Urothelium cell line (cell line): Measurements from ENCODE around the gene TIPARP.

Experiments
- DNase-seq: peaks from one replicate; pipeline ENCODE4 v3.0.0; 2011; ENCODE audit warnings: low spot score, mixed read lengths
- FAIRE-seq: peaks from 2 replicates; lab custom pipeline; 2011; peaks lifted over from hg19 to GRCh38; lab: Jason Lieb, UNC

Gene TIPARP

GRCh38 chr3:156674046-156674910 lies at the start of gene TIPARP:
TSS of gene TIPARP (plus strand) at chr3:156674590. CDS start at chr3:156677698, 3,108 bp downstream.
- FAIRE-seq: no peak
- DNase-seq: peak; percentile 94

- FAIRE-seq (peak; percentile 50), DNase-seq (peak; percentile 58)
These were observed 48.3 kb upstream of the TIPARP start for GRCh38 chr3:156626104-156626503.

GRCh38 chr3:156627946-156628569 lies 46.3 kb upstream of the TIPARP start:
- FAIRE-seq: no peak
- DNase-seq: no peak

- FAIRE-seq (no peak), DNase-seq (no peak)
These were observed 45.4 kb upstream of the TIPARP start for GRCh38 chr3:156628836-156629618.

GRCh38 chr3:156630081-156630772 lies 44.2 kb upstream of the TIPARP start:
- DNase-seq (peak; percentile 51), FAIRE-seq (no peak)

GRCh38 chr3:156630773-156631093 lies 43.7 kb upstream of the TIPARP start:
- FAIRE-seq (no peak), DNase-seq (peak; percentile 29)

- no peak for DNase-seq
- no peak for FAIRE-seq
These were observed 43.1 kb upstream of the TIPARP start for GRCh38 chr3:156631323-156631722.

- FAIRE-seq (no peak), DNase-seq (no peak)
These were observed 41.8 kb upstream of the TIPARP start for GRCh38 chr3:156632601-156633000.

- FAIRE-seq: no peak
- DNase-seq: no peak
These were observed 41.1 kb upstream of the TIPARP start for GRCh38 chr3:156633335-156633734.

GRCh38 chr3:156635034-156635433 lies 39.4 kb upstream of the TIPARP start:
- DNase-seq: no peak
- no peak for FAIRE-seq

GRCh38 chr3:156635973-156636372 lies 38.4 kb upstream of the TIPARP start:
- FAIRE-seq: no peak
- no peak for DNase-seq

- FAIRE-seq (no peak), DNase-seq (no peak)
These were observed 36.8 kb upstream of the TIPARP start for GRCh38 chr3:156637480-156638022.

GRCh38 chr3:156638271-156638670 lies 36.1 kb upstream of the TIPARP start:
- no peak for FAIRE-seq
- DNase-seq: no peak

GRCh38 chr3:156639414-156640023 lies 34.9 kb upstream of the TIPARP start:
- FAIRE-seq (no peak), DNase-seq (no peak)

GRCh38 chr3:156641618-156641975 lies 32.8 kb upstream of the TIPARP start:
- FAIRE-seq: no peak
- no peak for DNase-seq

- DNase-seq: no peak
- FAIRE-seq: no peak
These were observed 31.4 kb upstream of the TIPARP start for GRCh38 chr3:156642750-156643728.

GRCh38 chr3:156643729-156644389 lies 30.5 kb upstream of the TIPARP start:
- DNase-seq (no peak), FAIRE-seq (no peak)

GRCh38 chr3:156644958-156645357 lies 29.4 kb upstream of the TIPARP start:
- DNase-seq (no peak), FAIRE-seq (no peak)

GRCh38 chr3:156646958-156647357 lies 27.4 kb upstream of the TIPARP start:
- FAIRE-seq (no peak), DNase-seq (no peak)
